Endothelial cell of umbilical vein (primary cell): ENCODE results near the gene CENPU. TPM values are rescaled to one million over a fixed set of nuclear protein-coding genes. Genes with fewer than 3 reads are reported as not detected.

ENCODE experiments used
- BruUV-seq: library from RNA; stranded (reverse); fragments of 400-500 nt; replicated peaks from 2 replicates; lab custom pipeline; 2021; lab: Mats Ljungman, UMichigan
- CTCF ChIA-PET: fragments of 300-600, 350-600 bp; sonication (Branson Sonifier 250); formaldehyde crosslinking; loops from one replicate; lab custom pipeline; 2021; ENCODE audit warnings: antibody characterized with exemption, inconsistent platforms; lab: Charles Lee
- POLR2A ChIA-PET: fragments of 300-600, 350-600 bp; sonication (Branson Sonifier 250); formaldehyde crosslinking; loops from one replicate; lab custom pipeline; 2021; ENCODE audit warnings: antibody characterized with exemption, inconsistent platforms; lab: Charles Lee
- DNase-seq: peaks from one replicate; pipeline ENCODE4 v3.0.0-alpha.2; 2011; ENCODE audit warnings: low read depth, low spot score
- FAIRE-seq: peaks from 2 replicates; lab custom pipeline; 2011; peaks lifted over from hg19 to GRCh38; lab: Jason Lieb, UNC
- H2AFZ ChIP-seq: 2 replicates; pipeline ENCODE4 v1.6.0; 2012; ENCODE audit warnings: low read depth, low read length, control low read depth, inconsistent platforms
- H3K27ac ChIP-seq: 2 replicates; pipeline ENCODE4 v1.5.1; 2011; ENCODE audit warnings: low read depth, mild to moderate bottlenecking, control low read depth, low read length, moderate library complexity; ENCODE audit not compliant: insufficient read depth
- H3K27me3 ChIP-seq, 2 experiments: 2 replicates each; pipeline versions ENCODE4 v1.6.0 to v1.6.1; 2011; ENCODE audit warnings: low read length in 2 of 2, mixed read lengths in 1 of 2; ENCODE audit not compliant: control insufficient read depth in 2 of 2, insufficient read depth in 2 of 2
- H3K36me3 ChIP-seq, 2 experiments: 2 replicates in 1 of 2; 3 replicates in 1 of 2; pipeline ENCODE4 v1.5.1; 2011; ENCODE audit warnings: low read length in 2 of 2, mild to moderate bottlenecking in 1 of 2, moderate library complexity in 1 of 2; ENCODE audit not compliant: control insufficient read depth in 2 of 2, insufficient read depth in 2 of 2; ENCODE audit errors: extremely low read depth in 1 of 2
- H3K4me1 ChIP-seq: 3 replicates; pipeline ENCODE4 v1.5.1; 2011; ENCODE audit warnings: mild to moderate bottlenecking, low read length; ENCODE audit not compliant: control insufficient read depth, insufficient read depth; ENCODE audit errors: extremely low read depth
- H3K4me2 ChIP-seq: 2 replicates; pipeline ENCODE4 v1.6.1; 2011; ENCODE audit warnings: low read length, control low read depth, mixed read lengths; ENCODE audit not compliant: insufficient read depth
- H3K4me3 ChIP-seq, 3 experiments: fragments of 200-600 bp in 1 of 3; sonication (generic), shearing (Covaris generic) in 1 of 3; replicated peaks in 1 of 3; 2 replicates each; pipeline ENCODE4 v1.5.1; 2011 to 2016; ENCODE audit warnings: control low read depth in 3 of 3, low read length in 3 of 3, mild to moderate bottlenecking in 2 of 3, inconsistent platforms in 1 of 3, low read depth in 1 of 3, moderate library complexity in 1 of 3; ENCODE audit not compliant: insufficient read depth in 1 of 3
- H3K79me2 ChIP-seq: 2 replicates; pipeline ENCODE4 v1.6.0; 2012; ENCODE audit warnings: low read length, inconsistent platforms; ENCODE audit not compliant: control insufficient read depth, insufficient read depth
- H3K9ac ChIP-seq: replicated peaks from 2 replicates; pipeline ENCODE3; 2011; ENCODE audit warnings: low read length, control low read depth; ENCODE audit not compliant: insufficient read depth; ENCODE audit errors: extremely low read depth
- H3K9me1 ChIP-seq: replicated peaks from 3 replicates; pipeline ENCODE4 v1.6.0; 2011; ENCODE audit warnings: mild to moderate bottlenecking, low read length; ENCODE audit not compliant: control insufficient read depth, insufficient read depth; ENCODE audit errors: extremely low read depth
- H3K9me3 ChIP-seq: replicated peaks from 2 replicates; pipeline ENCODE4 v1.5.1; 2012; ENCODE audit warnings: low read length, inconsistent platforms; ENCODE audit not compliant: control insufficient read depth, insufficient read depth
- H4K20me1 ChIP-seq: replicated peaks from 2 replicates; pipeline ENCODE3; 2011; ENCODE audit warnings: mild to moderate bottlenecking, low read length; ENCODE audit not compliant: control insufficient read depth, insufficient read depth; ENCODE audit errors: extremely low read depth
- EZH2 ChIP-seq: IDR thresholded peaks from 2 replicates; pipeline ENCODE4 v1.6.1; 2012; ENCODE audit warnings: borderline replicate concordance, low read depth, mild to moderate bottlenecking, moderate library complexity, low read length, inconsistent platforms; ENCODE audit not compliant: severe bottlenecking
- FOS ChIP-seq: IDR thresholded peaks from 2 replicates; pipeline ENCODE4 v1.6.1; 2011; ENCODE audit warnings: mild to moderate bottlenecking, low read length, moderate library complexity, borderline replicate concordance; ENCODE audit not compliant: insufficient read depth
- GATA2 ChIP-seq: IDR thresholded peaks from 2 replicates; pipeline ENCODE4 v1.7.0; 2011; ENCODE audit warnings: low read depth, mild to moderate bottlenecking, moderate library complexity, mixed read lengths, low read length; ENCODE audit not compliant: insufficient read length, insufficient read depth
- JUN ChIP-seq: IDR thresholded peaks from 2 replicates; pipeline ENCODE4 v1.6.1; 2011; ENCODE audit warnings: borderline replicate concordance, low read depth; ENCODE audit not compliant: insufficient read length, insufficient read depth
- MAX ChIP-seq: IDR thresholded peaks from 2 replicates; pipeline ENCODE4 v1.6.1; 2011; ENCODE audit not compliant: insufficient read depth, insufficient read length
- MYC ChIP-seq: IDR thresholded peaks from one replicate; pipeline ENCODE4 v1.6.1; 2011; ENCODE audit warnings: mild to moderate bottlenecking, low read depth, low read length
- POLR2A ChIP-seq: IDR thresholded peaks from 2 replicates; pipeline ENCODE4 v1.6.1; 2012; ENCODE audit warnings: low read depth, mild to moderate bottlenecking, control low read depth, low read length
- POLR2AphosphoS5 ChIP-seq: IDR thresholded peaks from 2 replicates; pipeline ENCODE4 v1.6.1; 2012; ENCODE audit warnings: low read depth, mild to moderate bottlenecking, control low read depth, low read length, moderate library complexity; ENCODE audit not compliant: insufficient read depth
- dilution Hi-C: fragments of 300-500 bp; cut with MboI; formaldehyde crosslinking; loops from one replicate; pipeline ENCODE4 v1.15.0; 2019; ENCODE audit warnings: low sequenced_read_pairs; ENCODE audit not compliant: extremely low pct_ligation_motif_present
- intact Hi-C: fragments of 100-400 bp; cut with micrococcal nuclease; formaldehyde crosslinking; loops from one replicate; pipeline ENCODE4 v1.10.0; 2022
- polyA plus RNA-seq, 4 experiments: library from polyadenylated mRNA; depleted of rRNA in 3 of 4; stranded (reverse) in 3 of 4; unstranded in 1 of 4; fragments of >200 nt; gene quantifications; 2 replicates each; pipeline versions ENCODE4 v1.2.1 to v1.2.3, GENCODE V29; 2011 to 2012; ENCODE audit warnings: missing spikeins in 1 of 4
- total RNA-seq: library from RNA; stranded (reverse); gene quantifications from 2 replicates; pipeline ENCODE4 v1.2.3, GENCODE V29; 2021
- TF ChIP-seq, protein P1 (sequence below), 2 donors: IDR thresholded peaks; 1 replicate in 1 of 2; 2 replicates in 1 of 2; pipeline ENCODE4 v1.5.1; 2011; ENCODE audit warnings: low read length in 2 of 2, mild to moderate bottlenecking in 2 of 2, moderate library complexity in 2 of 2, control low read depth in 1 of 2, inconsistent platforms in 1 of 2, low read depth in 1 of 2; ENCODE audit not compliant: insufficient read depth in 1 of 2; ENCODE audit errors: extremely low read depth in 1 of 2

The CENPU gene
- total and polyA plus RNA-seq, 2 donors (not counting 3 experiments of a cell fraction or from before 2014, with no cell fraction given), result 7.0 to 37.9 TPM

DNA sequence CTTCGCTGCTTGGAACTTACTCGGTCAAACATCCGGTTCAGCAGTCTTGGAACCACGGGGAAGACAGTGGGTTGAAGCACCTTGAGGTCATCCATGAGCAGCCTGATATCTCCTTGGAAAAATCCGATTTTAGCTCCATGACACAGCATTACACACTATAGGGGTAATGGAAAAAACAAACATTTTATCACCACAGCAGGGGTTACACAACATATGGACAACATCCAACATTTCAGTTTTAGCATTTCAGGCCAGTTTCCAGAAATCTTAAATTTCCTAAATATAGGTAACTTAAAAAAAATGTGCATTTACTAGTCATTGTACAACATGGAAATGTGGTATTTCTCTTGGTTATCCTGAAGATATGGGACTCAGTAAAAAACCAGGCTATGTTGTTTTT is 34.4 kb upstream of the CENPU start:
- Histone ChIP-seq H3K4me3 (no peak overlapping the region), H3K36me3 (peaks cover 0 to 4% of the 10 kb centered on the region in 2 experiments), H3K27me3 (no peaks in the 10 kb centered on the region), H3K9me1 (no peaks in the 10 kb centered on the region), H3K9ac (no peak overlapping the region), H4K20me1 (no peaks in the 10 kb centered on the region), H3K79me2 (no peaks in the 10 kb centered on the region), H3K4me2 (no peak overlapping the region), H3K4me1 (no peaks in the 10 kb centered on the region), H3K27ac (no peak overlapping the region), H3K9me3 (no peaks in the 10 kb centered on the region), H2AFZ (no peak overlapping the region)
- dilution Hi-C loops (no loop called here), intact Hi-C loops (no loop called here)
- BruUV-seq, result no TSS peak
- no peak for FAIRE-seq
- TF ChIP-seq JUN (no peak), EZH2 (no peak), GATA2 (no peak), FOS (no peak), MAX (no peak), POLR2AphosphoS5 (no peak), MYC (no peak), POLR2A (no peak)
- TF ChIP-seq, protein P1, sequence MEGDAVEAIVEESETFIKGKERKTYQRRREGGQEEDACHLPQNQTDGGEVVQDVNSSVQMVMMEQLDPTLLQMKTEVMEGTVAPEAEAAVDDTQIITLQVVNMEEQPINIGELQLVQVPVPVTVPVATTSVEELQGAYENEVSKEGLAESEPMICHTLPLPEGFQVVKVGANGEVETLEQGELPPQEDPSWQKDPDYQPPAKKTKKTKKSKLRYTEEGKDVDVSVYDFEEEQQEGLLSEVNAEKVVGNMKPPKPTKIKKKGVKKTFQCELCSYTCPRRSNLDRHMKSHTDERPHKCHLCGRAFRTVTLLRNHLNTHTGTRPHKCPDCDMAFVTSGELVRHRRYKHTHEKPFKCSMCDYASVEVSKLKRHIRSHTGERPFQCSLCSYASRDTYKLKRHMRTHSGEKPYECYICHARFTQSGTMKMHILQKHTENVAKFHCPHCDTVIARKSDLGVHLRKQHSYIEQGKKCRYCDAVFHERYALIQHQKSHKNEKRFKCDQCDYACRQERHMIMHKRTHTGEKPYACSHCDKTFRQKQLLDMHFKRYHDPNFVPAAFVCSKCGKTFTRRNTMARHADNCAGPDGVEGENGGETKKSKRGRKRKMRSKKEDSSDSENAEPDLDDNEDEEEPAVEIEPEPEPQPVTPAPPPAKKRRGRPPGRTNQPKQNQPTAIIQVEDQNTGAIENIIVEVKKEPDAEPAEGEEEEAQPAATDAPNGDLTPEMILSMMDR (IDR thresholded peaks at IDR 0.05; ENCODE audit: extremely low read depth in 1 of 2, insufficient read depth in 1 of 2, low read depth in 1 of 2, low read length in 2 of 2), result no peak
- POLR2A ChIA-PET, result no interaction called here
- DNase-seq, result no peak
- CTCF ChIA-PET, result no interaction called here
